ENCODE measurements around the gene KCND3.

Gene KCND3

GRCh38 chr1:111989531-111990025 lies at the start of gene KCND3:
TSS of gene KCND3 (minus strand) at chr1:111989668.
- DNase-seq = no peak

- DNase-seq = no peak
These were observed 44.8 kb upstream of the KCND3 start for GRCh38 chr1:112034277-112034676.

DNA sequence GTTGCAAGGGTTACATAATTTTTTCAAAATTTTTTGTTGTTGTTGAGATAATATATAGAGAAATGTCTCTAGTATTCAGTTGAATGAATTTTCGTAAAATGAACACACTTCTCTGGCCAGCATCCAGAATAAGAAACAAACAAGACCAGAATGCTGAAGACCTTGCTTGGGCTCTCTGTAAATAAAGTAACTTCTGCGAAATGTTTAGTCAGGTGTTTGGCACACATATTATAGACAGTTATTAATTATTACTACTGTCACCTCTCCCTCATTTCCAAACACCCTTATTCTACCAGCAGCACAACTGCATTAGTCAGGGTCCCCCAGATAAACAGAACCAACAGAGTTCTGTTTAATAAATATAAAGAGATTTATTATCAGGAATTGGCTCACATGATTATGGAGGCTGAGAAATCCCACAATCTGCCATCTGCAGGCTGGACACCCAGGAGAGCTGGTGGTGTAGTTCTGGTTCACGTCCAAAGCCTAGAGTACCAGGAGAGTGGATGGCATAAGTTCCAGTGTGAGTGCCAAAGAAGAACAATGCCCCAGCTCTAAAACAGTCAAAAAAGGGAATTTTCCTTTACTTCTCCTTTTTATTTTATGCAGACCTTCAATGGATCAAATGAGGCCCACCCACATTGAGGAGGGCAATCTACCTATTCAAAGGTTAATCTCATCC lies 44.1 kb upstream of the KCND3 start:
- DNase-seq = no peak

DNA sequence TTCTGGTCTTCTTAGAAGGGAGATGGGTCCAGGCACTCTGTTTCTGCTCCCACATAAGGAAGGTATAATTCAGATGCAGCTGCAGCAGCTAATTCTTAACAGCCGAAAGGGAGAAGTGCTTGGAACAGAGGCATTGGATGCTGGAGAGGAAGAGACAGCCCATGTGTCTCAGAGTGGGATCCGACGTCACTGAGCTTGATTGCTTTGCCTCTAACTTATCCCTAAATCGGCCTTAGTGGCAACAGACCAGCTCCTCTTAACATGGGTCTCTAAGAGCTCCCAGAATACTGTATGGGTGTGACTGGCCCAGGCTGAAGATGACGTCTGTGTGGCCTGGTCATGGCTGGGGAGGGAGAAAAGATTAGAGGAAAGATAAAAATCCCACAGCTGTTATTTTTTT lies 40.7 kb upstream of the KCND3 start:
- DNase-seq = no peak

DNA sequence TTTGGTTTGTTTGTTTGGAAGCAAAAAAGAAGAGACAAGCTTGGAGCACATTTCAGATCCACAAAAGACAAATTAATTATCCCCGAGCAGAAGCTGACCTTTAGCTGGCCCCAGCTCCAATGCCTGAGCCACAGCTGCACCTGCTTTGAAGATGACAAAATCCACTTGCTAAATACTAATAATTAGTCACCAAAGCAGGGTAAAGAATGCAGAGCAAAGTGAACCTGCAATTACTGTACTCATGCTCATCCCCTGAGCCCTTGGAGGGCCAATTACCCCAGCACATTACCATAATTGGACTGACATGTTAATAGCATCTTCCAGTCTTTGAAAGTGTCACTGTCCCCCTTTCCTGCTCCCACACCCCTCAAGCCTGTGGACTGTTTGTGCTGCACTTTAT lies 38.2 kb upstream of the KCND3 start:
- DNase-seq = no peak

- no peak for DNase-seq
These were observed 37.0 kb upstream of the KCND3 start for GRCh38 chr1:112026501-112026900.

DNA sequence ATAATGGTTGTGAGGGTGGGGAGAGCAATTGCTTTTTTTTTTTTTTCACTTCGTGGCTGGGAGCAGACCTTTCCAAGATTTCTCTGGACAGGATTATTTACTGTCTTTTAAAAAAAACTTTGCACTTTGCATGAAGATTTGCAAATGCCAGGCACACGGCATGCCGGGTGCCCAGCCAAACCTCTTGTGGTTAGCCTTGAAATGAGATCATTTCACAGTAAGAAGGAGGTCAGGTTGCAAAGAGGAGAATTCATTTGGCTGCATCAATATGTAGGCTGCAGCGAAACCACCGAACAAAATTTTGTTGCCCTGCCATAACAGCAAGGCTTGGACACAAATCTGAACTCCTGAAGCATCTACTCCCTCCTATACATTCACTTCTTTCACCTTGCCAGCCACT lies 36.5 kb upstream of the KCND3 start:
- DNase-seq = no peak

- no peak for DNase-seq
These were observed 31.8 kb upstream of the KCND3 start for GRCh38 chr1:112021263-112021662.

DNA sequence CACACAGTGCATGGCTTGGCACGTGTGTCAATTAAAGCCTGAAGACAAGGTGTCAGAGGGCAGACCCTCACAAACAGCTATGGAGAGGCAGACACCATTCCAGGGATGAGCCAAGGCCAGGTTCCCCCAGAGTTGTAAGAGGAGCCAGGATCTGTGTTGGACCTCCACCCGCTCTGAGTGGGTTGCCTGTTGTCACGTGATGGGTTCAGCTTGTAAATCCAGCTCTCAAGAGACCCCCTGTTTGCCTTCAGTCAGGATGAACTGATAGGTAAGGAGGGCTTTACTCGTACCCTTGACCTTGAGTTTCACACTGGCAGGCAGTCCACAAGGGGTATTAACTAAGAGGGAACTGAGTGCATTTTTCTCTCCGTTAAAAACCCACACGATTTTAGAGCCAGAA lies 27.7 kb upstream of the KCND3 start:
- no peak for DNase-seq

DNA sequence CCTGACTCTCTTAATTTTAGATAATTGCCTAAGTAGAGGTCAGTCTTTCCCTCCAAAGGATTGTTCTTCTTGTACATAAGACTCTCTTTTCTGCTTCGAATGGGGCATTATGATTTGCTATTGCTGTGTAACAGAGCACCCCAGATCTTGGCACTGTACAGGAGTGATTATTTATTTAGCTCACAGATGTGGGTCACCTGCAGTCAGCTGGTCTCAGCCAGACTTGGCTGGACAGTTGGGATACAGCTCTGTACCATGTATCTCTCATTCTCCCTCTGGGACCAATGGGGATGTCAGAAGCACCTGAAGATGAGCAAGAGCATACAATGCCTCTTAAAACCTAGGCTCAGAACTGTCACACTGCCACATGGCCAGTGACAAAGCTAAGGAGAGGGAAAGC lies 23.4 kb upstream of the KCND3 start:
- DNase-seq = no peak

DNA sequence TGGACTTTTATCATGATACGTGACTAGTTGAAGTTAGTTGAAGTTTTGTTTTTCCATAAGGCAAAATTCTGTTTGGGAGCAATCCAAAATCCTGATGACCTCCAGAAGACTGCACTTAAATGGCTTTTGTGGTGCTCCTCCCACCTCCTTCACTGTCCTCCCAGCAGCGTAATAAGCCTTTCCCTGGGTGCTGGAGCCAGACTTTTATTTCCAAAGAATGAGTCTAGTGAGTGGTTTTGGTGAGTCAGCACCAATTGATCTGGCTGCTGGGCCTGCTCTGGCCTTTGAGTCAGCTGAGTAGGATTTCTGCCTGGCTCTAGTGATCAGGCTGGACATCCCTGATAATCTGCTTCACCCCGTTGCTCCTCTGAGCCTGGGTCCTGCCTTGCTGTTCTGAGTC lies 21.7 kb upstream of the KCND3 start:
- no peak for DNase-seq

DNA sequence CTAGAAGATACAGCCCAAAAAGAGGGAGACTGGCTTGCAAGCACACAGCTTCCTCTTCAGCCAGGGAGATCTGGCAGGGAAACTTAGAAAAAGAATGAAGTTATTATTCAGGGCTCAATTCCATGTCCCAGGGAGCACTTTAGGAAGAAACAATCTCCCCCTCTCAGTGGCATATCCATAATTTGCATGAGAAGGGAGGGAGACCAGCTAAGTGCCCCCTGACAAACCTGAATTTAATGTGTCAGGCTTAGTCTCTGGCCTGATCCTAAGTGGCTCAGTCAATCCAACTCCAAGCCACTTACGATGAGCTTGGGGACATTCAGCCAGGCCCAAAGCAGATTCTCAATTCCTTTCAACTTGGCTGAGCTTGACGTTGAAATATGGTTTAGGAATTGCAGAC lies 17.7 kb upstream of the KCND3 start:
- DNase-seq = no peak

GRCh38 chr1:112006416-112007025 lies 17.1 kb upstream of the KCND3 start:
- DNase-seq = no peak

DNA sequence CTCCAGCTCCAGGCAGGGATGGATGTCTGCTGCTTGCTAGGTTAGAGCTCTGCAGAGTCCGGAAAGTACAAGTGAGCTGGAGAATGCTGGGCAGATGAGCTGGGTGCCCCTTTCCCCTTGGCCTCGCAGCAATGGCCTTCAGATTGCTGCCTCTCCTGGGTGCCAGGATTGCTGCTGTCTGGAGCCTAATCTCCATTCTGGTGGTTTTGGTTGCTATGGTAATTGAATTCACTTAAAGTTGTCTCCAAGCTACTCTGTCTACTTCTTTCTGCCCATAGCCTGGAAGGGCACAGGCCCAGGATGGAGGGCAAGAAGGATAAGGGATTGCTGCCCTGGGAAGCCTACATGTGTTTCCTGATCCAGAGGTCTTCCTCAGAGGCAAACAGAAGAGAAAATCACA lies 14.6 kb upstream of the KCND3 start:
- no peak for DNase-seq

DNA sequence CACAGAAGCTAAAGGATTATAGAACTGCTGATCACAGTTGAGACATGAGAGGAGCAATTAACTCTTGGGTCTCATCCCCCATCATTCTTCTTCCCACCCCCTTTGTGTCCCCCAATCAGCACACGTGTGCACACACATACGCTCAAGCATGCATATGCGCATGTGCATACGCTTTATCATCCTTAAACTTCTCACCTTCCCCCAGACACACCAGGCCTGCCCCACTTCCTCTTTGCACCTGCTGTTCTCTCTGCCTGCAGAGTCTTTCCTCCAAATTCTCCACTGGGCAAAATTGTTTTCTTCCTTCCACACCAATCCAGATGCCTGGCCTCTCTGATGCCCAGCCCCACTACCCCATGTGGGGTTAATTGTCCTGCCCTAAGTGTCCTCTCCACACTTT lies 13.0 kb upstream of the KCND3 start:
- no peak for DNase-seq

DNA sequence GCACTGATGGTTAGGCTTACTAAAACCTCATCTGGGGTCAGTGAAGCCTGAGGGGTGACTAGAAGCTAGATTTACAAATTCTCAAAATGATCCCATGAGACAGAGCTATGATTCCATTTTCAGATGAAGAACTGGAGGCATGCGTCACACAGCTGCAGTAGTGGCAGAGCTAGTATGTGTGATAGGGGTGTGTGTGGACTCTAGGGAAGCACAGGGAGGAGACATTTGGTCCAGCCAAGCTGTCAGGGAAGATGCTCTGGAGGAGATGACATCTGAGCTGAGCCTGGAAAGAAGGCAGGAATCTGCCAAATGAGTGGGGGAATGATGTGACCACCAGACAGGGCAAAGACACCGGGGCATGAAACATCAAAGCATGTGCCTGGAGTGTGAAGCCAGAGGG lies 12.0 kb upstream of the KCND3 start:
- no peak for DNase-seq

- DNase-seq = no peak
These were observed 10.6 kb upstream of the KCND3 start for GRCh38 chr1:112000048-112000447.

DNA sequence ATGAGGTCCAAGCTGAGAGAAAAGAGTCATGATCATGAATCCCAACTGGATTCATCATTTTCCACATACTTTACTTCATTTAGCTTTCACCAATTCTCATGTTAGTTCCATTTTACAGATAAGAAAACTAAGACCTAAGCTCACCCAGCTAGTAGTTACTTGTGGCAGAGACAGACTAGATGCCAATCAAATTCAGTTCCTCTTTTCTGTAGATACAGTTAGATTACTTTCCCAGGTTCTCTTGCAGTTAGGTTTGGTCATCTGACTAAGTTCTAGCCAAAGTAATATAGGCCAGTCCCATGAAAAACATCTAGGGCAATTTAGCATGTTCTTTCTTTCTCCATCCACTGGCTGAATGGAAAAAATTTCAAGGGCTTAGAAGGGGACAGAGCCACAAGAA lies 8.9 kb upstream of the KCND3 start:
- DNase-seq = no peak

GRCh38 chr1:111992476-111992875 lies 3.0 kb upstream of the KCND3 start:
- no peak for DNase-seq

DNA sequence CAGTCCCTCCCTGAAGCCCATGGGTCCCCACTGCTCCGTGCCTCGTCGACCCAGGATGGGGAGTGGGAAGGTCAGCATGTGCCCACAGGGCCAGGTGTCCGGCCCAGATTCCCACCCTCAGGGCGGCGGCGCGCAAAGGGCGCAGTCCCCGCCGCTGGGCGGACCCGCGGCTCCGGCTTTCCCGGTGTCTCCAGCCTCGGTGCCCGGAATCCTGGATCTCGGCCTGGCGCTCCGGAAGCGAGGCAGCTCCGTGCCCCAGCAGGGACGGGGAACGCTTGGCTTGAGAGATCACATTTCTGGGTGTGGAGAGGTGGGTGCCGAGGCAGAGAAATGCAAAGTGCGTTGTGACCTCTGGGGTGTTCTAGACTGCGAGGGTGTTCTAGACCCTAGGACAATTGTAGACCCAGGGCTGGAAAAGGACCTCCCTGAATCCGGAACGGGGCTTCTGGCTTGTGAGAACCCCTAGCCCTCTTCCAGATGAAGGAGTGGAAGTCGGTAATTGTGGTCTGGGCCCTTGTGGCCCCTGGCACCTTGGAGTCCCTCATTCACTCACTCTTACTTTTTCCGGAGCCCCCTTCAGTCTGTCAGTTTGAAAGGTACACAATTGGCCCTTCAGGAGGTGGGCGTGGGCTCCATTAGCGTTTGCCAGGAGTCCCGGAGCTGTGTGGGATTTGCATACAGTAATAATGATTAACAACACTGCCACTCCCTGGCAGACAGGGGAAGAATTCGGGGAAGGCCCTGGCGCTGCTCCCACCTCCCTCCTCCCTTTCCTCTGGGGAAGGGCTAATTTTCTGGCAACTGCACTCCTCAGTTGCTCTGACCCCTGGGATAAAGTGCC lies 1.6 kb upstream of the KCND3 start:
- no peak for DNase-seq

DNA sequence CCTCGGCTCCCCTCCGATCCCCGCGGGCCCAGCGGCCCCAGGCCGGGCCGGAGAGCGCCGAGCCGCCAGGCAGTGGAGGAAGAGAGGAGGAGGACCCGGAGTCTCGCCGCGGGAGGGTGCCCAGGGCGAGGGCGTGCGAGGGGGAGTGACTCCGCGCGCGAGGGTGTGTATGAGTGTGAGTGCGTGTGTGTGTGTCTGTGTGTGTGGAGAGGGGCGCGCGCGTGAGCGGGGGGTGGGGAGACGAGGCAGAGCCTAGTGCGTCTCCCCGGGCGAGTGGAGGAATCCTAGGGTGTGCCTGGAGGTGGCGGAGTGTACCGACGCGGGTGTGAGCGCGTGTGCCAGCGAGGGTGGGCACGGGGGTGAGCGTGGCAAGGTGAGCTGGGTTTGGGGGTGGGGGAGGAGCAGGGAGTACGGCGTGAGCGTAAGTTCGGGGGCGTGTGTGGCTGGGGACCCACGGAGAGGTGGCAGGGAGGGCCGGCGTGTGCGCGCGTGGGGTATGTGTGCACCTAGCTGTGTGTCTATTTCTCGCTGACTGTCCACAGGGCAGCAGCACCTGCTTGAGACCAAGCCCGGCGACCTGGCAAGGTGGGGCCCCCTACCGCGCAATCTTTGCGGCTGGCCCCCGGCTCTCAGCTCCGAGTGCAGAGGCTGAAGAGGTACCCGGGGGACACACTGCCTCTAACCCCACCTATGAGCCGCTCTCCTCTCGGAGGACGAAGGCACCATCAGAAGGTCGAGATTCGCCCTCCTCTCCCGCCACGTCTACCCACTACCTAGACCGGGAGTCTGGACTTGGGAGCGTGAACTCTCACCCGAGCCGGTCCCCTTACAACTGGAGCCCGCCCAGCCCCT lies 784 bp upstream of the KCND3 start:
- no peak for DNase-seq

DNA sequence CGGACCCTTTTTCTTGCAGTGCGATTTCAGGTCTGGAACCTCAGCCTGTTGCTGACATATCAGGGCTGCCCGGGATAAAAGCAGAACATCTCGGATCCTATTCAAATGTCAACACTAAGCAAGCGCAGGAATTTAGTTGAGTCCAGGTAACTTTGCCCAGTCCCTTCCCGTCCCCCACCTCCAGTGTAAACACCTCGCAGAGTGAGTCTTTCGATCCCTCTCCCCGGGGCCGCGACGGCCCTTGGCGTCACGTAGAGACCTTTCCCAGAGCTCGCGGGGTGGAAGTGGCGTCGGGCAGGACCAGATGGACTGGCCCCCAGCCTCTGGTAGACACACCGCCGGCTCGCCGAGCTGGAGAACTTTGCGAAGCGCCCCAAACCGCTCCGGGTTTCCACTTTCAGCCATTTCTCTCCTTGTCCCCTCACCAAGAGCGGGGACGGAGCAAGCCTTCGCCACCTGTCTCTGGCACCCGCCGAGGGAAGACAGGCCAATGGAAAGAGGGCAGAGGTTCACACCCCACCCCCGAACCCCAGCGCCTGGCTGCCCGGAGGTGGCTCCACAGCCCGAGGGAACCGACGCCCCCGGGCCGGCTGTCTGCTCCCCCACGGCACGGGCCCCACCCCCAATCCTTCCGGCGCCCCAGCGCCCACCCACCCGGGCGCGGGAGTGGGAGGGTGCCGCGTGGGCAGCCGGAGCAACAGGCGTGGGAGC lies 570 bp downstream of the KCND3 start:
- no peak for DNase-seq
